Camera-type eye (tissue), 1 donor: ENCODE data around the gene IFT74. TPM values are rescaled to one million over a fixed set of nuclear protein-coding genes. Genes with fewer than 3 reads are reported as not detected.

Experiments
- total RNA-seq: library from RNA; depleted of rRNA; stranded (reverse); fragments of >200 nt; gene quantifications from one replicate; pipeline ENCODE4 v1.2.3, GENCODE V29; 2014

IFT74 gene
- 40.9 TPM for total RNA-seq

DNA sequence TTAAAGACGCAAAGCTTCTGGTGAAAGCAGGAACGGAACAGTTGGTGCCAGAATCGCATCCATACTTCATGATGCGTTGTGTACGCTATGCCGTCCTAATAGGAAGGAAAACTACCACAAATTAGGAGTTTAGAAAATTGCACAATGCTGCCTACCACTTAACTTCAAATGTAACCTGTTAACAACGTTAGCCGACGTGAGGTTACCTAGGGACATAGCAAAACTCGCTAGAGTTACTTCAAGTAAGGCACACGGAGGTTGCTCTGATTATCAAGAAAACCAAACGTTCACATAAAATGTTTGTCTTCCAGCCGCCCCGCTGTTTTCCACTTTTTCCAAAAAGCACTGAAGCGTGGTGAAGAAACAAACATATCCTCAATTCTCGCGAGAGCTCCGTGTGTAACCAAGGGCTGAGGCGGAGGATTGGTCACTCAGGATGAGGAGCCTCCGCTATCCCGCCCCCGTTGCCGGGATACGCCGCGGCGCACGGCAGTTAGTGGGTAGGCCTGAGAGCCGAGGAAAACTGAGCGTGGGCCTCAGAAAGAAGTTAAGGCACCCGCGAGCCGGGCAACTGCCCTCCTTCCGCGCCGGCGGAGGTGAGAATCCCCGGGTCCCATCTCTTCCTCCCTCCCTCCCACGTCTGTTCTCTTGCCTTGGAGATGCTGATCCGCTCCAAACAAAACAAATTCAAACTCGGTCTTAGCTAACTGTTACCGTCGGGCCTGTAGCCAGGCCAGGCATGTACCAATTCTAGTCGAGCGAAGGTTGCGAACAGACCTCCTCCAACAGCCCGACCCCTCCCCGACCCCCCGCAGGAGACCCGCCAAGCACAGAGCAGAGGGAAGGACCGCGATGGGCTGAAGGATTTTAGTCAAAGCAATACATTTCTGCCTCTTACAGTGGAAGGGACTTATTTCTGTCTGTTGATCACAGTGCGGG lies at the start of gene IFT74:
Gene IFT74 (plus strand): TSS at position 492 of the 939 bp plus-strand sequence. CDS start 5,556 bp downstream, outside the sequence.

GRCh38 chr9:26946753-26947727 lies 9.2 kb upstream of the IFT74 start, which contains the start of gene PLAA:
PLAA (minus strand) TSS chr9:26947242; CDS start chr9:26947045, 197 bp downstream.

GRCh38 chr9:27005491-27005890 lies 49.3 kb downstream of the IFT74 start, which contains the start of gene LRRC19:
LRRC19 (minus strand) TSS chr9:27005672; CDS start chr9:26999694, 5,978 bp downstream.

GRCh38 chr9:27108981-27109541 lies 152.8 kb downstream of the IFT74 start, which contains the start of gene TEK:
TEK (plus strand) TSS chr9:27109225; CDS start chr9:27109591, 366 bp downstream.

Other genes starting within 250 kb of the IFT74 start
- gene CAAP1, start 63.6 kb upstream of the IFT74 start, total RNA-seq: 26.6 TPM
- 39.9 TPM for gene PLAA, start 9.2 kb upstream of the IFT74 start, total RNA-seq
- gene LRRC19, start 49.3 kb downstream of the IFT74 start, total RNA-seq: not detected
- gene TEK, start 152.8 kb downstream of the IFT74 start, total RNA-seq: 20.5 TPM